Mononuclear cell (primary cell): ENCODE measurements around the gene RTP1. TPM values are rescaled to one million over a fixed set of nuclear protein-coding genes. Genes with fewer than 3 reads are reported as not detected.
"Not testable (repeated sequence)": the region's sequence is repeated elsewhere in the genome, so short reads cannot be mapped to it uniquely, and the experiment has no call there.

Experiments used
- H3K27me3 ChIP-seq: 2 replicates; pipeline ENCODE4 v1.6.0; 2011; ENCODE audit warnings: low read length, control low read depth; ENCODE audit not compliant: insufficient read depth
- H3K4me1 ChIP-seq: 2 replicates; pipeline ENCODE4 v1.5.1; 2011; ENCODE audit warnings: mild to moderate bottlenecking, low read length, control low read depth; ENCODE audit not compliant: insufficient read depth
- H3K4me3 ChIP-seq: 2 replicates; pipeline ENCODE4 v1.5.1; 2011; ENCODE audit warnings: mild to moderate bottlenecking, low read length, moderate library complexity
- H3K9me3 ChIP-seq: 2 replicates; pipeline ENCODE4 v1.5.1; 2011; ENCODE audit warnings: low read depth, mild to moderate bottlenecking, control low read depth, low read length
- total RNA-seq: library from RNA; depleted of rRNA; stranded (reverse); fragments of >200 nt; gene quantifications from one replicate; pipeline ENCODE4 v1.2.3, GENCODE V29; 2012

The RTP1 gene
- total RNA-seq, 1 donor, result not detected

DNA sequence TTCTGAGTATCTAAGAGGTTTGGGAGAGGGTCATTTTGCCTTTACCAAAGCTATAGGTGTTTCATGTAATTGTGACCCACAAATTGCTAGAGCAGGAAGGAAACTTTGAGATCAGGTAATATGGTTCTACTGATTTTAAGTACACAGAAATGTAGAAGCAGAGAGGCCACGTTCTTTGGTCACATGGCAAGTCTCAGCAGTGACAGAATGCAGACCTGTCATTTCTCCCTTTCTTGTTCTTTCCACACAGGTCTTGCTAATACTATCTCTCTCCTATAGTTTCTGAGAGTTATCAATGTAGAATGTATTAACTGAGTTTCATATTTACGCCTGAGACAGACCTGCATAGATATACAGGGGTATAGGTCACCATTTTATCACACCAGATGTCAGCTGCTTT lies 10.9 kb upstream of the RTP1 start:
- no peak overlapping the region for H3K4me3 ChIP-seq
- H3K4me1 ChIP-seq, result peaks cover 4% of the 10 kb centered on the region
- H3K27me3 ChIP-seq, result peaks cover 22% of the 10 kb centered on the region
- no peaks in the 10 kb centered on the region for H3K9me3 ChIP-seq

DNA sequence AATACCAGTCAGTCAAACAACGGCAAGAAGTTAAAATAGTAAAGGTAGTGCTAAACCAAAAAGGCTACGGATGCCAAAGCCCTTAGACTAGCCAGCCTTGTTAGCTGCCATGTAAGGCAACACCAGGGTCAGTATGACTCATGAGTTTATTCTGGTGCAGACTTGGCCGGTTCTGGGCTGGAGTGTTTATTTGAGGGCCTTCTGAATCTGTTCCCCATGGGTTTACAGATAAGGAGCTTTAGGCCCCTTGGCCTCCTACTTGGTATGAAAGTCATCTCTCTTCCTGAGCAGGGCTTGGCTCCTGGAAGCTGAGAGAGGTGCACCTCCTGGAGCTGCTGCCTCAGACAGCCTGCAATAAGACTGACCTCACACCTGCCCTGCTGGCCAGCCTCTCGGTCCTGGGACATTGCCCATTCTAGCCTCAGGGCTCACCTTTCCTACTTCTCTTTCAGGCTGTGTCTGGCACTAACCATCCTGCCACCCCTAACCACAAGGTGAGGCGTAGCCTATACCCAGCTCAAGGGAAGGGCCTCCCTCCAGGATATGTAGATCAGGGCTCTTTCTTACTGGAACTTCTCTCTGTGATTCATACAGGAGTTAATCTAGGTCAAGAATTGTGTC lies 10.4 kb upstream of the RTP1 start:
- Histone ChIP-seq H3K4me3 (no peak overlapping the region), H3K9me3 (no peaks in the 10 kb centered on the region), H3K4me1 (peaks cover 4% of the 10 kb centered on the region), H3K27me3 (peaks cover 27% of the 10 kb centered on the region)

DNA sequence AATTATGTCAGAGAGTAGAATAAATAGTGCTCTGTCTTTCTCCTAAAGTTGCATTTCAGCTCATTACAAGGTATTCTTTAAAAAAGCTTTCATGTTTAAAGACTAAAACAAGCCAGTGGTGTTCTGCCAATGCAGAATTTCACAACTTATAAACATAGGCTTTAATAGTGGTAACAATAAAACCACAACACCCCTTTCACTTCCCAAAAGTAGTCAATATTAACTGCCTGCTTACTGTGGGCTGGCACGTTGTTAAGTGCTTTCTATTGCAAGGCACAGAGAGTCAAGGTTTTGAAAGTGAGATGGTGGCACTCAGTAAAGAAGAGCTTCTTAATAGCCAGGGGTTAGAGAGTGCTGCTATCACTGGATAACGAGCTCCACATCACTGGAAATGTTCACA lies 8.4 kb upstream of the RTP1 start:
- H3K4me1 ChIP-seq, result peaks cover 4% of the 10 kb centered on the region
- H3K4me3 ChIP-seq, result no peak overlapping the region
- H3K27me3 ChIP-seq, result peaks cover 33% of the 10 kb centered on the region
- H3K9me3 ChIP-seq, result no peaks in the 10 kb centered on the region

DNA sequence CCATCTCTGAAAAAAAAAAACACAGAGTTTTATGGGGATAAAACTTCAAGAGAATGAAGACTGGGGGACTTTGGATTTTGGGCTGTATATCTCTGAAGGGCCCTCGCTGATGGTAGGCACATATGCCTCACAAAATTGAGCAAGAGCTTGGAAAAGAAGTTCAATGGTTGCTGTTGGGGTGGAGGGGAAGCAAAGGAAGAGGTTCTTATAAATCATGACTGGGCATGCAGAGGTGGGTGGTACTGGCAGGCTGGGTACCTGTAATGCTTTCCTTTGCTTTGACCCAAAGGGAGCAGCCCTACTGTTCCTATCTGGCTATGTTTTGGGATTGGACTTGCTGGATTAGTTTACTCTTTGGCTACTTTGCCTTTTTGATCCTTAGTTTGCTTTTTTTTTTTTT lies 6.0 kb upstream of the RTP1 start:
- Histone ChIP-seq H3K9me3 (no peaks in the 10 kb centered on the region), H3K27me3 (peaks cover 49% of the 10 kb centered on the region), H3K4me1 (peaks cover 4% of the 10 kb centered on the region), H3K4me3 (no peak overlapping the region)

DNA sequence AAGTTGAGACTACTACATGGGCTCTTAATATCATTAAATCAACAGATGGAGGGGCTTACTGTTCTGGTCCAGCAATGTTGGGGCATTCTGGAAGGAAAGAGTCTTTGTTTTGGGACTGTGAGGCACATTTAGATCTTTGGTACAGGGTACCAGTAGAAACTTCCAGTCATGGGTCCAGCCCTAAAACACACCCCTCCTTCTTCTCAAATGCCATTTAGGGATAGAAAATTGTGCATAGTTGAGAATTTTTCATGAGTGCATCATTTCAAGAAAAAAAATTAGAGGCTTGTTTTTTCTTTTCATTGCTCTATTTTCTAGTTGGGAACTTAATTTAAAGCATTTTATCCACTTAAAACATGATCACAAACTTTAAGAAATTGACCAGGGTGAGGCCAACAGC lies 4.1 kb upstream of the RTP1 start:
- Histone ChIP-seq H3K27me3 (peaks cover 49% of the 10 kb centered on the region), H3K9me3 (no peaks in the 10 kb centered on the region), H3K4me3 (no peak overlapping the region), H3K4me1 (peaks cover 4% of the 10 kb centered on the region)

DNA sequence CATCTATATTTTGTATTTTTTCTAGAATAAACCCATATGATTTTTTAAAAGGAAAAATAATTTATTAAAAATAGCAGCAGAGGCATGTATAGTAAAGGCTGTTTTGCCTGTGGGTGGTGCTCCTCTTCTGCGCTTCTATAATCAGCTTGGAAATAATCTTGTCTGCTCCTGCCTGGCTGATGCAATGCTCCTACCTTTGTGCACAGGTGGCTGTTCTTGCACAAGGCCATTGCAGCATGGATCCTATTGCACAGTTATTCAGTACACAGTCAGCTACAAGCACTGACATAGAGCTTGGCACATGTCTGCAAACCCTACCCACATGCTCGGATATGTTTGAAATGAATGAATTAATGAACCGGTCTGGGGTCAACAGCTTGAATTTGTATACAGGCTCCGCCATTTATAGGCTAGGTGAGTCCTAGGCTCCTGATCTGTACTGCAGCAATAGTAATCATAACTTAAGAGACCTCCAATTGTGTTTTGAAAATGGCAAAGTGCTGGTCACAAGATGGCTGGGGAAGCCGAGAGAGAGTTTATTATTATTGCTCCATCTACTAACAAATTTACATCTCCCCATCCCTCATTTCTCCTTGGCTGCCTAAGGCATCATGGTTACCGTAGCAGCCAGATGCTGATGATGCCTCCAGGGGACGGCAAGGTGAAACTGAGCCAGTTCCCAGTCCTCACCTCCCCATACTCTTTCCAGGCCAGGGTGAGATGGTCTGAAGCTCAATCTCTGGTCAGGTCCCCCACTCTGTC lies 532 bp upstream of the RTP1 start:
- Histone ChIP-seq H3K27me3 (peaks cover 30% of the 10 kb centered on the region), H3K4me3 (no peak overlapping the region), H3K4me1 (no peaks in the 10 kb centered on the region), H3K9me3 (no peaks in the 10 kb centered on the region)

DNA sequence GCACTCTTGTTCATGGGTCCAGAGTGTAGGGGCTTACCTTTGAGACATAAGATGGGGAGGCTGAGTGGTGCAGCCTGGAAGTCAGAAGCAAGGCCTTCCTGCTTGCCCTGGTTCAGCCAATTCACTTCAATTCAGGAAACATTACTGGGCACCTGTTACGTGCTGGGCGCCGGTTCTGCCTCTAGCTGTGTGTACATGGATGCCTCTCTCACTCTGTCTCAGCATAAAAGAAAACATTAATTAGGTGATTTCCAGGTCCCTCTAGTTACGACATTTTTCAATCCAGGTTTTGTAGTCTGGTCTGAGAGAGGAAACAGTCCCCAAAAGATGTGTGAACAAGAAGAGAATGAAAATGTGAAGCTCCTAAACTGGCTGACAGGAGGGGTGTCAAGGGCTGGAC lies 1.2 kb downstream of the RTP1 start:
- Histone ChIP-seq H3K4me1 (no peaks in the 10 kb centered on the region), H3K9me3 (no peaks in the 10 kb centered on the region), H3K27me3 (peaks cover 23% of the 10 kb centered on the region), H3K4me3 (no peak overlapping the region)

DNA sequence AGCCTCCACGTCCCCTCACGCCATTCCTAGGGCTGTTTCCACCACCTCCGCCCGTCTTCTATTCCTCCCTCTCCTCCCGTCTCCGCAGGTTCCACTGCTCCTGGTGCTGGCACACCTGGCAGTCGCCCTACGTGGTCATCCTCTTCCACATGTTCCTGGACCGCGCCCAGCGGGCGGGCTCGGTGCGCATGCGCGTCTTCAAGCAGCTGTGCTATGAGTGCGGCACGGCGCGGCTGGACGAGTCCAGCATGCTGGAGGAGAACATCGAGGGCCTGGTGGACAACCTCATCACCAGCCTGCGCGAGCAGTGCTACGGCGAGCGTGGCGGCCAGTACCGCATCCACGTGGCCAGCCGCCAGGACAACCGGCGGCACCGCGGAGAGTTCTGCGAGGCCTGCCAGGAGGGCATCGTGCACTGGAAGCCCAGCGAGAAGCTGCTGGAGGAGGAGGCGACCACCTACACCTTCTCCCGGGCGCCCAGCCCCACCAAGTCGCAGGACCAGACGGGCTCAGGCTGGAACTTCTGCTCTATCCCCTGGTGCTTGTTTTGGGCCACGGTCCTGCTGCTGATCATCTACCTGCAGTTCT lies 2.3 kb downstream of the RTP1 start:
- H3K27me3 ChIP-seq, result peaks cover 14% of the 10 kb centered on the region
- H3K4me1 ChIP-seq, H3K4me3 ChIP-seq, H3K9me3 ChIP-seq: not testable (repeated sequence)

DNA sequence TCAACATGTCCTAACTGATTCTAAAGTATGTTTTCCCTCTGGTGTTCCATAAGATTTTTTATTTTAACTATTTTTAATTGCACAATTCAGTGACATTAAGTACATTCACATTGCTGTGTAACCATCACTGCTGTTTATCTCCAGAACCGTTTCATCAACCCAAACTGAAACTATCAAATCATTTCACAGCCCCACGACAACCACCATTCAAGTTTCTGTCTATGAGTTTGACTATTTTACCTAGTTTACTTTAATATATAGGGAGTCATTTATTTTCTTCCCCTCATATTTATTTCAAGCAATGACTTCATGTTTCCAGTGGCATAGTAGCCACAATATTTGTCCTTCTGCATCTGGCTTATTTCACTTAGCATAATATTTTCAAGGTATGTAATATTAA lies 8.4 kb downstream of the RTP1 start:
- Histone ChIP-seq H3K4me3 (no peak overlapping the region), H3K27me3 (no peaks in the 10 kb centered on the region), H3K4me1 (no peaks in the 10 kb centered on the region), H3K9me3 (no peaks in the 10 kb centered on the region)

DNA sequence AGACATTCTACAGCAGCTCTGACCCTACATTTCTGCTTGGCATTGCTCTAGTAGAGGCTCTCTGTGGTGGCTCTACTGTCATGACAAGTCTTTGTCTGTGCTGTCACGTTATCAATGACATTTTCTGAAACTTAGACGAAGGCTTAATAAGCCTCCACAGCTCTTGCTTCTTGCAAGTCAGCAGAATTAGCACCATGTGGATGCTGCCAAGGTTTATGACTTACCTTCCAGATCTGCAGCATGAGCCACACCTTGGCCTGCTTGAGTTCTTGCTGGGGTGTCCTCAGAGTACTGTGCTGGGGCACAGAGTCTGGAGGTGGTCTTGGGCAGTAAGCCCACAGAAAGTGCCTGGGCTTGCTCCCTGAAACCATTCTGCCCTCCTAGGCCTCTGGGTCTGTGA lies 9.8 kb downstream of the RTP1 start:
- no peak overlapping the region for H3K4me3 ChIP-seq
- H3K27me3 ChIP-seq, result no peaks in the 10 kb centered on the region
- no peaks in the 10 kb centered on the region for H3K9me3 ChIP-seq
- no peaks in the 10 kb centered on the region for H3K4me1 ChIP-seq

DNA sequence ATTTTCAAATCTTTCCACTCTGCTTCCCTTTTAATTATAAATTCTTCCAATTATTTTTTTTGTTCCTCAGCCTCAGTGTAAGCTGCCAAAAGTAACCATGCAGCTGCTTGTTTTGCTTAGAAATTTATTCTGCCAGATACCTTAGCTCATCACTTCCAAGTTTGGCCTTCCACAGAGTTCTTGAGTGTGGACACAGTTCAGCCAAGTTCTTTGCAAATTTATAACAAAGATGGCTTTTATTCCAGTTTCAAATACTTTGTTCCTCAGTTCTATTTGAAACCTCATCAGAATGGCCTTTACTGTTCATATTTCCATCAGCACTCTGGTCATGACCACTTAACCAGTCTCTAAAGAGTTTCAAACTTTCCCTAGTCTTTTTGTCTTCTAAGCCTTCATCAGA lies 10.3 kb downstream of the RTP1 start:
- no peaks in the 10 kb centered on the region for H3K4me1 ChIP-seq
- H3K27me3 ChIP-seq, result no peaks in the 10 kb centered on the region
- H3K4me3 ChIP-seq, result no peak overlapping the region
- no peaks in the 10 kb centered on the region for H3K9me3 ChIP-seq

DNA sequence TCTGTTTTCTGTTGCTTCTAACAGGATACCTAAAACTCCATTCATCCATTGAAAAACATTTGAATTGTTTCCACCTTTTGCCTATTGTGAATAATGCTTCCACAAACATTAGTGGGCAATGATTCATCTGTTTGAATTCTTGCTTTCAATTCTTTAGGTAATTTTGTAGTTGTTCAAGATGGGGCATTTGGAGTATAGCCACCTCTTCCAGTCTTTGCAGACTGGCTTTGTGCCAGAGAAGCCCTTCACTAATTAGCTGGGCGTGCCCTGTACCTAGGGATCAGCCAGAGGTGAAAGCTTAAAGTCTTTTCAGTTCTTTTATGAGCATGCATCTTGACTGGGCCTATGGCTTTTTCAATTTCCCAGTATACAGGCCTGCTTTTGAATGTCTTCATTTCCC lies 10.9 kb downstream of the RTP1 start:
- Histone ChIP-seq H3K27me3 (no peaks in the 10 kb centered on the region), H3K9me3 (no peaks in the 10 kb centered on the region), H3K4me3 (no peak overlapping the region), H3K4me1 (no peaks in the 10 kb centered on the region)

DNA sequence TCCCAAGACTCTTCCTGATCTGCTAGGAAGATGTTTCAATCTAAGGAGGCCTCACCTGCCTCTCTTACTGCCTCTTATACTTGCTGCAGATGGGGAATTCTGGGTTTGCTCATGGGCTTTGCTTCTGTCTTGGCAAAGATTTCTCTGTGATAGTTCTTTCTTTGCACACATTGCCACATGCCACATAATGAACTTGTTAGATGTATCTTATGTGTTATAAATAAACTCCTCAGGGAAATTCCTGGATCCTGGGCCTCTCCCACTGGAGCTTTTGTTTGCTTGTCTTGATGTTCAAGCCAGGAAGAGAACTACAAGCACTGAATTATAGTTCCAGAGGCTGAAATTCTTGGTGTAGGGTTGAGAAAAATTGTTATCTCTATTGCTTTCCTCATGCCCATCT lies 12.2 kb downstream of the RTP1 start:
- H3K27me3 ChIP-seq, result peaks cover 4% of the 10 kb centered on the region
- no peak overlapping the region for H3K4me3 ChIP-seq
- no peaks in the 10 kb centered on the region for H3K9me3 ChIP-seq
- no peaks in the 10 kb centered on the region for H3K4me1 ChIP-seq

DNA sequence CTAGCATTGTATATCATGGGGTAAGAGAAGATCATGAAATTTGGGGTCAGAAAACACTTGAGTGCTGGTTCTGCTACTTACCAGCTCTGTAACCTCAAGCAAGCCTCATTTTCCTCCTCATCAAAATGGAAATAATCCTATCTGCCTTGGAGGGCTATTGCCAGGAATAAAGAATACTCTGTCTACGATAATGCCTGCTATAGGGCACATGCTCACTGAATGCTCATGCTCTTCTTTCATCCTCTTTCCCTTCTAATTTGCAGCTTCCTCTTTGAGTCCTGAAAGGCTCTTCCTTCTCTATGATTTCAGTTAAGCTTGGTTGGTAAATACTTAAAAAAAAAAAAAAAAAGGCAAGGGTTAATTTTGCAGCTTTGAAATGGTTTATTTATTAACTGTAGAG lies 12.8 kb downstream of the RTP1 start:
- no peaks in the 10 kb centered on the region for H3K9me3 ChIP-seq
- H3K27me3 ChIP-seq, result peaks cover 4% of the 10 kb centered on the region
- H3K4me3 ChIP-seq, result no peak overlapping the region
- H3K4me1 ChIP-seq, result no peaks in the 10 kb centered on the region

DNA sequence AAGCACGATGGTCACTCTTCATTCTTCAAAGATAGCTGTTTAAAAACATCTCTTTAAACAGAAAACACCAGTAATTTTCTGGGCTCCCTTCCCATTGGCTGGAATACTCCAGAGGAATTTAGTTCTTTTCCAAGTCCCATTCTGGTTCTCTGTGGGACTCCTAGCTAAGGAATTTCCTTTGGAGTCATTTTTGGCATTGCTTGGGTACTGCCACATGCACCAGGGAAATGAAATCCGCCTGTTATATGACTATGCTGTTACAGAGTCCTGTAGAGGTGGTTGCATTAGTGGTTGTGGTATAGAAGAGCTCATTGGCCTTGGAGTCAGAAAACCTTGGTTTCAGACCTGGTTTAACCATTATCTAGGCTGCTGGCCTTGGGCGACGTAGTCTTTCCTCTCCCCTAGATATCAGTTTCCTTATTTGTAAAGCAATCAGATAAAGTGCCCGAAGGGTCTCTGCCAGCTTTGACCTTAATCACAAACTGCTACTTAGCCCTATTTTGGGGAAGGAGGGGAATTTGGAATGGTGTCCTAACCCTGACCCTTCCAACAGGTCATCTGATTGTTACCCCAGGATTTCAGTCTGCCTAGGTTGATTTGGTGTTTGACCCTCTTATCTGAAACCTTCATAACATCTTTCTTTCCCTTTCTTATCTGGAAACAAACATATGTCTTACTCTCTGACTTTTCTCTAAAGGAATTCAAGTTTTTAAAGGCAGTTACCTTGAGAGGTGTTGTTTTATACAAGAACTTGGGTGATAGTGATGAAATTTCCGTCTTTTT lies 13.4 kb downstream of the RTP1 start:
- Histone ChIP-seq H3K4me1 (no peaks in the 10 kb centered on the region), H3K4me3 (no peak overlapping the region), H3K27me3 (peaks cover 4% of the 10 kb centered on the region), H3K9me3 (no peaks in the 10 kb centered on the region)
